GM12878 (cell line): ENCODE measurements around the gene PTGR3.

ENCODE experiments used
- BRCA1 ChIP-seq: IDR thresholded peaks from 2 replicates; pipeline ENCODE4 v1.6.1; 2011; ENCODE audit warnings: low read depth, low read length, improper control_type of control experiment
- CTCF ChIP-seq, 3 experiments: IDR thresholded peaks in 2 of 3; conservative IDR thresholded peaks in 1 of 3; 2 replicates each; pipeline ENCODE4 v1.5.1; 2011; ENCODE audit warnings: low read depth in 3 of 3, low read length in 3 of 3, mild to moderate bottlenecking in 3 of 3, control low read depth in 2 of 3, moderate library complexity in 2 of 3, inconsistent platforms in 1 of 3, mixed read lengths in 1 of 3; ENCODE audit not compliant: control insufficient read depth in 2 of 3, insufficient read depth in 1 of 3; ENCODE audit errors: extremely low read depth in 1 of 3
- YY1 ChIP-seq: IDR thresholded peaks from 2 replicates; pipeline ENCODE4 v1.6.1; 2011; ENCODE audit warnings: low read depth, mild to moderate bottlenecking, low read length

GRCh38 chr18:75209129-75209950 lies at the start of gene PTGR3:
- TF ChIP-seq CTCF (IDR thresholded peaks at IDR 0.05 in 2 of 3, conservative IDR thresholded peaks at IDR 0.05 in 1 of 3; ENCODE audit: control insufficient read depth in 2 of 3, extremely low read depth in 1 of 3, insufficient read depth in 1 of 3, low read depth in 3 of 3, low read length in 3 of 3) (no peak), BRCA1 (no peak), YY1 (0 out of 2 replicates have a peak, but pooled peaks have one; percentile 50)
